ENCODE data around the gene UBR1. TPM values are rescaled to one million over a fixed set of nuclear protein-coding genes. Genes with fewer than 3 reads are reported as not detected.
A peak's percentile ranks its signal among the peaks of the same experiment; 100 is the strongest.
"Not testable (repeated sequence)": the region's sequence is repeated elsewhere in the genome, so short reads cannot be mapped to it uniquely, and the experiment has no call there.

The UBR1 gene
- total RNA-seq, 1 donor from 2014 or later: 21.9 TPM

DNA sequence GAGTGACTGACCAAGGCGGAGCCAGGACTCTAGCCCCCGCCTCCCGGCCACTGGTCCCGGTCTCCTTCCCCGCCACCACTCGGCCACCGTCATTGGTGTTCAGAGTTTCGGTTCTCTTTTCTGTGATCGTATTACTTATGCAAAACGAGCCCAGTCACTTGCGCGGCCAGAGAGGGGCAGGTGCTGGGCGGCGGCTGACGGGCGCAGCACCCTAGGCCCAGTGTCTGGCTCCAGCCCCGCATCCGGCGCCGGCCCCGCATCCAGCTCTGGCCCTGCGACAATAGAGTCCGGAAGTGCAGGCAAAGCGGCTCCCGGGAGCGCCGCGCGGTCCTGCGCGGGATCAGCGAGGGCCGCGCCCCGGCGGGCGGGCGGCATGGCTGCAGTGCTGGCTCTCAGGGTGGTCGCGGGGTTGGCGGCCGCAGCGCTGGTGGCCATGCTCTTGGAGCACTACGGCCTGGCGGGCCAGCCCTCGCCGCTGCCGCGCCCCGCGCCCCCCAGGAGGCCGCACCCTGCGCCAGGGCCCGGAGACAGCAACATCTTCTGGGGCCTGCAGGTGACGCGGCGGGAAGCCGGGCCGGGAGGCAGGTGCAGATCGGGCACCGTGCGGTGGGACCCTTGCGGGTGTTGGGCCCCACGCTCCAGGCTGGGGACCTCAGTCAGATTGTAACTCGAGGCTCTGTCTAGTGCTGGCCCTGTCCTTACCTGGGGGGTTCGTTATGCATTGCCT, 27.8 kb upstream of the UBR1 start, which contains the start of gene TMEM62:
Gene TMEM62, plus strand, starts transcription at position 157 of the 727 bp plus-strand sequence. Its CDS starts 217 bp downstream, at position 374.
- TF ChIP-seq CTCF (IDR thresholded peaks at IDR 0.05) (peak in 1 of 3 experiments; percentile 15), POLR2A (IDR thresholded peaks at IDR 0.05) (no peak), POLR2AphosphoS5 (IDR thresholded peaks at IDR 0.05; ENCODE audit: insufficient read depth in 1 of 2, low read depth in 1 of 2) (peak in 1 of 2 donors; percentile 79)
- Histone ChIP-seq H3K27ac (peak within 1 kb of the TSS; percentile 84), H3K9me3 (no peaks in the 10 kb centered on the region), H3K36me3 (peaks cover 0 to 13% of the 10 kb centered on the region in 2 donors), H3K27me3 (no peaks in the 10 kb centered on the region), H3K4me3 (peak within 1 kb of the TSS; percentile 70 to 84), H3K4me1 (peaks cover 23% of the 10 kb centered on the region)
- DNase-seq (ENCODE audit: extremely low spot score in 2 of 2): no peak
- intact Hi-C loops (cut with DNase I): no loop called here

- Histone ChIP-seq H3K27ac (peak overlapping the region; percentile 84), H3K4me1 (peaks cover 23% of the 10 kb centered on the region), H3K4me3 (peak overlapping the region; percentile 70 to 84), H3K27me3 (no peaks in the 10 kb centered on the region), H3K36me3 (peaks cover 0 to 10% of the 10 kb centered on the region in 2 donors), H3K9me3 (no peaks in the 10 kb centered on the region)
- no peak for TF ChIP-seq POLR2A (IDR thresholded peaks at IDR 0.05)
- TF ChIP-seq POLR2AphosphoS5 (IDR thresholded peaks at IDR 0.05; ENCODE audit: insufficient read depth in 1 of 2, low read depth in 1 of 2): no peak
- no peak for TF ChIP-seq CTCF (IDR thresholded peaks at IDR 0.05)
- intact Hi-C loops (cut with DNase I): no loop called here
- no peak for DNase-seq (ENCODE audit: extremely low spot score in 2 of 2)
Observed at GRCh38 chr15:43132830-43133429, 27.1 kb upstream of the UBR1 start.

- no peaks in the 10 kb centered on the region for H3K36me3 ChIP-seq
- TF ChIP-seq POLR2AphosphoS5 (IDR thresholded peaks at IDR 0.05; ENCODE audit: insufficient read depth in 1 of 2, low read depth in 1 of 2) (no peak), POLR2A (IDR thresholded peaks at IDR 0.05) (no peak), CTCF (IDR thresholded peaks at IDR 0.05) (no peak)
- H3K4me1 ChIP-seq: peaks cover 10% of the 10 kb centered on the region
- intact Hi-C loops (cut with DNase I): no loop called here
- no peak overlapping the region for H3K27ac ChIP-seq
- no peaks in the 10 kb centered on the region for H3K27me3 ChIP-seq
- DNase-seq (ENCODE audit: extremely low spot score in 2 of 2): no peak
- H3K9me3 ChIP-seq: no peaks in the 10 kb centered on the region
- H3K4me3 ChIP-seq: no peak overlapping the region
Observed at GRCh38 chr15:43128980-43129335, 23.1 kb upstream of the UBR1 start.

DNA sequence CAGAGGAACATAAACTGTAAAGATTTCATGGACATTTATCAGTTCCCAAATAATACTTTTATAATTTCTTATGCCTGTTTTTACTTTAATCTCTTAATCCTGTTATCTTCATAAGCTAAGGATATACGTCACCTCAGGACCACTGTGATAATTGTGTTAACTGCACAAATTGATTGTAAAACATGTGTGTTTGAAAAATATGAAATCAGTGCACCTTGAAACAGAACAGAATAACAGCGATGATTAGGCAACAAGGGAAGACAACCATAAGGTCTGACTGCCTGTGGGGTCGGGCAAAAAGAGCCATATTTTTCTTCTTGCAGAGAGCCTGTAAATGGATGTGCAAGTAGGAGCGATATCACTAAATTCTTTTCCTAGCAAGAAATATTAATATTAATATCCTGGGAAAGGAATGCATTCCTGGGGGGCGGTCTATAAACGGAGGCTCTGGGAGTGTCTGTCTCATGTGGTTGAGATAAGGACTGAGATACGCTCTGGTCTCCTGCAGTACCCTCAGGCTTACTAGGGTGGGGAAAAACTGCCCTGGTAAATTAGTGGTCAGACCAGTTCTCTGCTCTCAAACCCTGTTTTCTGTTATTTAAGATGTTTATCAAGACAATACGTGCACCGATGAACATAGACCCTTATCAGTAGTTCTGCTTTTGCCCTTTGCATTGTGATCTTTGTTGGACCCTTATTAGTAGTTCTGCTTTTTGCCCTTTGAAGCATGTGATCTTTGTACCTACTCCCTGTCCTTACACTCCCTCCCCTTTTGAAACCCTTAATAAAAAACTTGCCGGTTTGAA, 22.5 kb upstream of the UBR1 start:
- H3K9me3 ChIP-seq; intact Hi-C loops (cut with DNase I); H3K4me3 ChIP-seq; DNase-seq (ENCODE audit: extremely low spot score in 2 of 2); H3K4me1 ChIP-seq; H3K27me3 ChIP-seq; H3K36me3 ChIP-seq; H3K27ac ChIP-seq: not testable (repeated sequence)

GRCh38 chr15:43127752-43128151, 21.9 kb upstream of the UBR1 start:
- H3K9me3 ChIP-seq: no peaks in the 10 kb centered on the region
- DNase-seq (ENCODE audit: extremely low spot score in 2 of 2): no peak
- H3K4me3 ChIP-seq: no peak overlapping the region
- intact Hi-C loops (cut with DNase I): no loop called here
- no peaks in the 10 kb centered on the region for H3K36me3 ChIP-seq
- no peak for TF ChIP-seq POLR2AphosphoS5 (IDR thresholded peaks at IDR 0.05; ENCODE audit: insufficient read depth in 1 of 2, low read depth in 1 of 2)
- TF ChIP-seq POLR2A (IDR thresholded peaks at IDR 0.05): no peak
- TF ChIP-seq CTCF (IDR thresholded peaks at IDR 0.05): no peak
- no peak overlapping the region for H3K27ac ChIP-seq
- no peaks in the 10 kb centered on the region for H3K27me3 ChIP-seq
- H3K4me1 ChIP-seq: peaks cover 3% of the 10 kb centered on the region
